GM21360 (cell line): Measurements from ENCODE around the gene LGALS1.
A peak's percentile ranks its signal among the peaks of the same experiment; 100 is the strongest.
"Not testable (repeated sequence)": the region's sequence is repeated elsewhere in the genome, so short reads cannot be mapped to it uniquely, and the experiment has no call there.

Experiments
- ATAC-seq: cut with Tn5 transposase; IDR thresholded peaks from one replicate; pipeline ENCODE4 v1.9.1; 2021; ENCODE audit warnings: mild to moderate bottlenecking, moderate library complexity; ENCODE audit not compliant: unreplicated experiment

The LGALS1 gene

DNA sequence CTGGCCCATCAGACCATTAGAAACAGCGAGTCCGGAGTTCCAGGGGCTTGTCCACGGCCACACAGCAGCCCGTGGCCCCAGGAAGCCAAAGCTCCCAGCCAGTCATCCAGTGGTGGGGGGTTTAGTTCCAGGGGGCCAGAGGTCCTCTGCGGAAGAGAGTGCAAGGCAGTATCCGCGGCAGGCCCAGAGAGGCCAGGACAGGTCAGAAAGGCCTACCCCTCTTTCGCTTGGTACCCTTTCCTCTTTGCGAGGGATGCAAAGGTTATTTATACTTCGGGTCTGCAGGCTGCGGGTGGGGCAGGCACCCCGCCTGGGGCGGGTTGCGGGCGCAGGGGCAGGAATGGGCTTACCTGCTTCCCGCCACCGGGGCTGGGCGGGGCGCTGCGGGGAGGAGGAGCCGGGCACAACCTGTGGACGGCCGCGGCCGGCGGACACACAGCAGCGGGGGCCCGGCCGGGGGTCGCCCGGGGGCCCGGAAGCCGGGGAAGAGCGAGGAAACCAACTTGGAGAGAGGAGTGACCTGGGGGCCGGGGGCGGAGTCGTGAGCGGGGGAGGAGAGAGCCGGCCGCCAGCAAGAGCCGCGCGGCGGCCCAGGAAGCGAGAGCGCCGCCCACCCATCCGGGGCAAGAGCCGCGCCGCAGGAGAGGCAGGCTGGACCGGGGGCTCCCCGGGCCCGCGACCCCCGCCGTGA, 36.2 kb upstream of the LGALS1 start, which contains the start of gene SH3BP1:
Gene SH3BP1 (plus strand): TSS at position 600 of the 691 bp plus-strand sequence. CDS start 119 bp downstream, outside the sequence.
- no peak for ATAC-seq

DNA sequence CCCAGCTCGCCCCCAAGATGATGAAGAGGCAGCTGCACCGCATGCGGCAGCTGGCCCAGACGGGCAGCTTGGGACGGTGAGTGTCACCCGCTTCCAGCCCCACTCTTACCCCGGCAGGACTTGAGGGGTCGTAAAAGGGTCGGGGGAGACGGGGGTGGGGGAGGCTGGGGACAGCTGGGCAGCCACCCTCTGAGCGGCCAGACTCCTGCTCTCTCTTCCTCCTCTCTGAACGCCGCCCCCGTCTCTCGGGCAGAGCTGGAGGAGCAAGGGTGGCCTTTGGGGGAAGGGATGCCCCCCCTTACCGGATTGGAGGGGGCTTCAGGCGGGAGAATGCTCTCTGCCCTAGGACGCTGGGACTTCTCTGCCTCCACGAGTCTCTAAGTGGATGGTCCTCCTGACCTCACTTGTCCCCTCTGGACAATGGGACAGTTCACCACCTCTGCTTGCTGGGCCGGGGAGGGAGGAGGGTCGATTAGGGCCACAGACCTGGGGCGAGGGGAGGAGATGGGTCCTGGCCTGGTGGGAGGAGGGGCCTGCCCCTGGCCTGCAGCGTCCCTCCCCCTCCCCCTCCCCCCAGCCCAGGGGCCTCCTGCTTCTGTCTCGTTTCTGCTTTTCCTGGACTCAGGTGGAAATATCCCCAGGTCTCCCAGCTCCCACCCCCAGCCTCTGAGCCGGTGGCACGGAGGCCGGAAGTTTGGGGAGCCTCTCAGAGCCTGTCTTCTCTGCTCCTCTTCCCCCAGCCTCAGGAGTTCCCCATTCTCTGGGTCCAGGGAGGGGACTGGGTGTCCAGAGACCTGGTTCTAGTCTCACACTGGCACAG, 35.5 kb upstream of the LGALS1 start:
- ATAC-seq = no peak

DNA sequence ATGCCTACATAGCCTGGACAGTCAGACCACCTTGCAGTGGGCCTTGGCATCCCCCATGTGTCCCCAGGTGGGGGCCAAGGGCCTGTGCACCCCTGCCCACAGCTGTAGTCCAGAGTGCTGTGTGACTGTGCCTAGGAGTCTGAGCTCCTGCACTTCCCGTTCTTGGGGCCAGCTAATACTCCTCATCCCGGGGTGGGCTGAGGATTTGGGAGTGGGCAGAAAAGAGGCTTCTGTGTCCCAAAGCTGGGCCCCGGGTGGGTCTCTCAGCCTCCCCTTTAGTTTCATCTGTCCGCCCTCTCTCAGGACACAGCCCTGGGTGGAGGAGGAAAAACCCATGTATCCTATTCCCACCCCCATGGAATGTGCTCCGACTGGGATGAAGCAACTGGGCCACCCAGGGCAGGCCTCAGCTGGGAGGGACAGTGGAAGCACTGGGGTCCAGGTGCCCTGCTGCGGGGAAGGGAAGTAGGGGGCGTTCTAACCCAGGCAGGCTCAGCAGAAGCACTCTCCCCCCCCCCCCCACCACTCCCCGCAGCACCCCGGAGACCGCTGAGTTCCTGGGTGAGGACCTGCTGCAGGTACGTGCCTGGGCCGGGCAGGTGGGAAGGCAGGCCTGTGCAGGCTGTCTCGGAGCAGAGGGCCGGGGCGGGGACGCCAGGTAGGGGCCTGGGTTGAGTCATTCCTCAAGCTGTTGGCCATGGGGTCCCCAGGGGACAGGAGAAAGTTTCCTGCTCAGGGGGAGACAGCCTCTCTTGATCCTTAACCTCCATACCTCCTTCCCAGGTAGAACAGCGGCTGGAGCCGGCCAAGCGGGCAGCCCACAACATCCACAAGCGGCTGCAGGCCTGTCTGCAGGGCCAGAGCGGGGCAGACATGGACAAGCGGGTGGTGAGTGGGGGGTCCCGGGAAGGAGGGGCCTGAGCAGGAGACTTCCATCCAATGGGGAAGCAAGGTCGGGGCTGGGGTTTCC, 34.6 kb upstream of the LGALS1 start:
- no peak for ATAC-seq

DNA sequence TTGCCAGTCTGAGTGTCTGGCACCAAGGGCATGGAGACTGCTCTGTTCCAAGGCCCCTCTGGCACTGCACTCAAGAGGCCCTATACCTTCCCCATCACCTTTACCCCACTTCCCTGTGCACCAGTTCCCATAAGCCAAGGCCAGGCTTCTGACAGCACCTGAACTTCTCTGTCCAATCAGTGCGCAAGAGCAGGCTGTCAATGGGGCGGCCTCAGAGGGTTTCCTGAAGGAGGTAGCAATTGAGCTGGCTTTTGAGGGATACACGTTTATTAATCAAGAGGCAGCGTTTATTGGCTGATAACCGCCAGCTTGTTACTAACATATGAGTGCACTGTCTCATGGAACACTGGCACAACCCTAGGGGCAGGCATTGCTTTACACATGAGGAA, 33.9 kb upstream of the LGALS1 start:
- ATAC-seq = no peak

DNA sequence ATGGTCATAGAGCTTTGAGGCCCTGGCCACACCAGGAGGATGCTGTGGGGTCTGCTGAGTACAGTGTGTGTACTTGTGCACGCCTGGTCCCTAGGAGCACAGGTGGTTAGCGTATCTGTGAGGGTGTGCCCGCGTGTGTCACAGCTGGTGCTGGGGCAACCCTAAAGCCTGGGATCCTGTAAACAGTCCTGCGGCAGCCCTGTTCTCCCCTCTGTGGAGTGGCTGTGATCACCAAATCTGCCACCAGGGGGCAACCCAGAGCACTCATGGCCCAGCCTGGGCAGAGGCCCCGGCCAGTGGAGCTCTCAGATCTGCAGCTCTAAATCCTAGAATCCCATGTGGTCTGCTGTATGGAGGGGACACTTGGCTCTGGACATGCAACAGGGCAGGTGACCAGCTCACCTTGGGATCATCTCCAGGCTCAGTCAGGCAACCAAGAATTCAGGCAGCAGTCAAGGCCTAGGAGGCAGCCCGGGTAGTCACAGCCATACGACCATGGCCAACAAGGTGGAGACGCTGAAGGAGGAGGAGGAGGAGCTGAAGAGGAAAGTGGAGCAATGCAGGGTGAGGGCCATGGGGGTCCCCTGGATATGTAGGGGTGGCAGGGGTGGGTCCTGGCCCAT, 32.1 kb upstream of the LGALS1 start:
- no peak for ATAC-seq

DNA sequence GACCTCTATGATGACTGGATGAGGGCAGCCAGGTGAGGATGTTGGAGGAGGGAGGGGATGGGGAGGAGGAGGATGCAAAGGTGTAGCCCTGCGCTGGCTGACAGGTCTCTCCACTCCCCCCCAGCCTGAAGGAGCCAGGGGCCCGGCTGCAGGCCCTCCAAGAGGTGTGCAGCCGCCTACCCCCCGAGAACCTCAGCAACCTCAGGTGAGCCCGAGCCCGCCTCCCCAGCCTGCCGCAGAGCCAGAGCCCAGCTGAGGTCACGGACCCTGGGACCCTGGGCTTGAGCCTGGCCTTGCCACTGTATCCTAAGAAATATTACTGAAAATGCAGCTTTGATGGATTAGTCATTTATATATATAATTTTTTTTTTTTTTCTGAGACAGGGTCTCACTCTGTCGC, 28.1 kb upstream of the LGALS1 start:
- no peak for ATAC-seq

DNA sequence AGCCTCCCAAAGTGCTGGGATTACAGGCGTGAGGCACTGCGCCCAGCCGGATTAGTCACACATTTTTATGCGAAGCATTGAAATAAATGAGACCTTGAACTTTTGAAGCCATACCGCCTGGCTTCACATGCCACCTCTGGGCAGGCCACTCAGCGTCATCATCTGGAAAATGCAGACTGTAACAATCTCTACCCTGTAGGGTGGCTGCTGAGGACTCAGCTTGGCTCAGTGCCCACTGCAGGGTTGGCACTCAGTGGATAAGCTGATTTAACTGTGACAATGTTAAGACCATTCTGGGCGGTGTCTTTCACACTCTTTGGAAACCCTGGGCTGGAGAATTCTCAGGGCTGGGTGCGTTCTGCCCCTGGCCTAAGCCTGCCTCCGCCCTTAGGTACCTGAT, 27.5 kb upstream of the LGALS1 start:
- ATAC-seq = no peak

DNA sequence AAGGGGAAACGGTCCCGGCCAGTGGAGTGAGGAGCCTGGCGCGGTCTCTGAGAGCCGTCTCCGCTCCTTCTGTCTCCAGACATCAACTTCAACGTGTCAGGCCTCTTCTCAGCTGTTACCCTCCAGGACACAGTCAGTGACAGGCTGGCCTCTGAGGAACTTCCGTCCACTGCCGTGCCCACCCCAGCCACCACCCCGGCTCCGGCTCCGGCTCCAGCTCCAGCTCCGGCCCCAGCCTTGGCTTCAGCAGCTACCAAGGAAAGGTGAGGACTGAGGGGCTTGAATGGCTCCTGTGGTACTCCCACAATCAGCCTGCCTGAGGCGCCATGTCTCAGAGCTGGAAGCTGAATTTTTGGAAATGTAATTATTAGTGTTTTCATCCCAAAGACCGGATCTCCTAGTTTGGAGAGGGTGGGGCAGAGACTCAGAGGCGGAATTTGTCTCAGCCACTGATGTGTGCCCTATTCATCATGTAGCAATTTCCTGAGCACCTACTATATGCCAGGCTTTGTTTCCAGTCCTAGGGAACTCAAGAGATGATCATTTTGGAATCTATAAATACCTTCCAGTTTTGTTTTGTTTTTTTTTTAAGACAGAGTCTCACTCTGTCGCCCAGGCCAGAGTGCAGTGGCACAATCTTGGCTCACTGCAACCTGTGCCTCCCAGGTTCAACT, 24.8 kb upstream of the LGALS1 start:
- ATAC-seq = no peak

DNA sequence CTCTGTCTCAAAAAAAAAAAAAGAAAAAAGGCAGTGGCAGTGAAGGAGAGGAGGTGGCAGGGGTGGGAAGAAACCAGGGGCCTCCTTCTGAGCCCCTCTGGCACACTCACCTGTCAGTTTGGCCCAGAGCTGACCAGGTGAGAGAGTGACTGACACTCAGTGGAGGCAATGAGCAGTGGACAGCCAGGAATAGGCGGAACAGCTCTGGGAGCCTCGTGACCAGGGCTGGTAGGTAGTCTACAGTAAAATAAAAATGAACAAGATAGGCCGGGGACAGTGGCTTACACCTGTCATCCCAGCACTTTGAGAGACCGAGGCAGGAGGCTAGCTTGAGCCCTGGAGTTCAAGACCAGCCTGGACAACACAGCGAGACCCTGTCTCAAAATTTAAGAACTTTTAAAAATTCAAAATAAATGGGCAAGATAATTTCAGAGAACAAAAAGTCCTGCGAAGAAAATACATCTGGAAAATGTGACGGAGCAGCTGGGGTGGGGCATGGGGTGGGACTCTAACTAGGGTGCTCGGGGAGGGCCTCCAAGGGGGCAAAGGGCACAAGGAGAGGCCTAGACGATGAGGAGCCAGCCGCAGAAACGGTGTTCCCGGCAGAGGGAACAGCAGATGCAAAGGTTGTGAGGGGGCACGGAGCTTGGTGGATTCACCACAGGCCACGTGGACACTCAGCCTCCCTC, 20.7 kb upstream of the LGALS1 start:
- no peak for ATAC-seq

DNA sequence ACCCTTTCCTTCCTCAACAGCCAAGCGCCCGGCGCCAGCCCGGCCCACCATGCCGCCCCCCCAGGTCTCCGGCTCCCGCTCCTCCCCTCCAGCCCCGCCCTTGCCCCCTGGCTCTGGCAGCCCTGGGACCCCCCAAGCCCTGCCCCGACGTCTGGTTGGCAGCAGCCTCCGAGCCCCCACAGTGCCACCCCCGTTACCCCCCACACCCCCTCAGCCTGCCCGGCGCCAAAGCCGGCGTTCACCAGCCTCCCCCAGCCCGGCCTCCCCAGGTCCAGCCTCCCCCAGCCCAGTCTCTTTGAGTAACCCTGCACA, 20.2 kb upstream of the LGALS1 start:
- ATAC-seq = no peak

DNA sequence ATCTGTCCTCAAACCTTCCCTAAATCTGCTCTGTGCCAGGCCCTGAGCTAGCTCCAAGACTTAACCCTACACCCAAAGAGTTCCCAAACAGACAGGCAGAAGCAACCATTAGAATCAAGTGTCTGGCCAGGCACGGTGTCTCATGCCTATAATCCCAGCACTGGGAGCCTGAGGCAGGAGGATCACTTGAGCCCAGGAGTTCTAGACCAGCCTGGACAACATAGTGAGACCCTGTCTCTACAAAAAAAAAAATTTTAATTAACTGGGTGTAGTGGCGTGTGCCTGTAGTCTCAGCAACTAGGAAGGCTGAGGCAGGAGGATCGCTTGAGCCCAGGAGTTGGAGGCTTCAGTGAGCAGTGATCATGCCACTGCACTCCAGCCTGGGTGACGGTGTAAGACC, 18.9 kb upstream of the LGALS1 start:
- ATAC-seq = not testable (repeated sequence)

DNA sequence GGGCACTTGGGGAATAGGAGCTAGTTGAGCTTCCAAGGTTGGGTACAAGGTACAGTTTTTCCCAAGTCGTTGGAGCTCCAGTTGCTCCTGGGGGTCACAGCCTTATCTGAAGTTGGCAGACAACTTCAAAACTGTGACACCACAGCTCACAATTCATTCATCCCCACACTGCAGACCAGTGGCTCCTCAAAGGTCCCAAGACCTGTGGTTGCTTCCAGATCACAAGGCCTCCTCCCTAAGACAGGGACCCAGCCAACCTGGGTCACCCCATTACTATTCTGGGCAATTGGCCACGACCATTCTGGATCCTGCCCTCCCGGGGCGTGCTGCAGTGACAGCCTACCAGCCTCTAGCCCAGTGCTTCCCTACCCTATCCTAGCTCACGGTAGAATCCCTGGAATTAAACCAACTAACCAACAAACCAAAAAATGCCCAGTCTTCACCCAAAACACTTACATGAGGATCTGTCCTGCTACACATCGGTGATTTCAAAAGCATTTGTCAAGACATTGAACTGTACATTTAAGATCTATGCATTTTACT, 17.8 kb upstream of the LGALS1 start:
- no peak for ATAC-seq

DNA sequence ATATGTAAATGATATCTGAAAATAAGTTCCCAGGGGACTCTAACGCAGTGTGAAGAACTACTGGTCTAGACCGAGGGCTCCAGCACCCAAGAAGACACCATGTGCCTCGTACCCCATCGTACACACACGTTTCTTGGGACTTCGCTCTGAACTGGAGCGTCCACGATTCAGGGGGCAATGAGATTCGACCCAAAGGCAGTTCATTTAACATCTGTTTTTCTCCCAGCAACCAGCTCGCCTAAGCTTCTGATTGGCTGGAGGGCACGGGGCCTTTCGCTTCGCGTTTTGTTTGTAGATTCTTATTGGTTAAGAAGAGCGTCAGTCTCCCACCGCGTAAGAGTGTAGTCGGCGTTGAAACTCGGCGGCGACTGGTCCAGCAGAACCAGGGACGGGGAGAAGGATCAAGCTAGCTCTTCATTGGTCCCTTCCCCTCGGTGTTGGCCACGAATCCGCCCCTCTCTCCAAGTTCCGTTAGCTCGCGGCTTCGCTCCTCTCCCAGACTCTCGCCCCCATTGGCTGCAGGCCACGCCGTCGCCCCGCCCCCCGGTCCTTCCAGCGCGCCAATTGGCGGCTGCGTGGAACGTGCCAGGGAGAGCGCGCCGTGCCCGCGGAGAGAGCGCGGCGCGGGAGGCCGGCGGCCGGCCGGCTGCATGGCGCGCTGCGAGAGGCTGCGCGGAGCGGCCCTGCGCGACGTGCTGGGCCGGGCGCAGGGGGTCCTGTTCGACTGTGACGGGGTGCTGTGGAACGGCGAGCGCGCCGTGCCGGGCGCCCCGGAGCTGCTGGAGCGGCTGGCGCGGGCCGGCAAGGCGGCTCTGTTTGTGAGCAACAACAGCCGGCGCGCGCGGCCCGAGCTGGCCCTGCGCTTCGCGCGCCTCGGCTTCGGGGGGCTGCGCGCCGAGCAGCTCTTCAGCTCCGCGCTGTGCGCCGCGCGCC, 17.0 kb upstream of the LGALS1 start, which contains the start of gene PDXP:
Gene PDXP (plus strand): TSS at position 591 of the 933 bp plus-strand sequence. CDS start 60 bp downstream, at position 651.
- ATAC-seq = peak; percentile 67

DNA sequence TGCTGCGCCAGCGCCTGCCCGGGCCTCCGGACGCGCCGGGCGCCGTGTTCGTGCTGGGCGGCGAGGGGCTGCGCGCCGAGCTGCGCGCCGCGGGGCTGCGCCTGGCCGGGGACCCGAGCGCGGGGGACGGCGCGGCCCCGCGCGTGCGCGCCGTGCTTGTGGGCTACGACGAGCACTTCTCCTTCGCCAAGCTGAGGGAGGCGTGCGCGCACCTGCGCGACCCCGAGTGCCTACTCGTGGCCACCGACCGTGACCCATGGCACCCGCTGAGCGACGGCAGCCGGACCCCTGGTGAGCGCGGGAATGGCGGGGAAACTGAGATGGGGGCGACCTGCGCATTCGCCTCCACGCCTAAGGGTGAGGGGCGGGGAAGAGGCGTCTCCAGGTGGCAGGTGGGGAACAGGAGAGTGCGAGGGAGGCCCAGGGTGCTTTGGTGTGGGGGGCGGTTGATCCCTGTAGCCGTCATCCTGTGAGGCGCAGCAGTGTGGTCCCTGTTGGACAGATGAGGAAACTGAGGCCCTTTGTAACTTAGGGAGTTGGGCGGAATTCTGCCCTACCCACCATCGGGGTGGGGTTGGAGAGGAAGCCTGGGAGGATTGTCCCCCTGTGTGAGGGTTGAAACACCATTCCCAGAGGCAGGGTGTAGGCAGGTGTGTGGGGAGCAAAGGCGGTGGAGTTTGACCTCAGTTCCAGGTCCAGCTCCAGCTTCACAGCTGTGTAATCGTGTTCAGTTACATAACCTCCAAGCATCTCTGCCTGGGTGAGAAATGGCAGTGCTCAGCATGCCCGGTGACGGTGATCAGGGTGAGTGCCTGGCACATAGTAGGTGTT, 16.2 kb upstream of the LGALS1 start:
- peak; percentile 6 for ATAC-seq

DNA sequence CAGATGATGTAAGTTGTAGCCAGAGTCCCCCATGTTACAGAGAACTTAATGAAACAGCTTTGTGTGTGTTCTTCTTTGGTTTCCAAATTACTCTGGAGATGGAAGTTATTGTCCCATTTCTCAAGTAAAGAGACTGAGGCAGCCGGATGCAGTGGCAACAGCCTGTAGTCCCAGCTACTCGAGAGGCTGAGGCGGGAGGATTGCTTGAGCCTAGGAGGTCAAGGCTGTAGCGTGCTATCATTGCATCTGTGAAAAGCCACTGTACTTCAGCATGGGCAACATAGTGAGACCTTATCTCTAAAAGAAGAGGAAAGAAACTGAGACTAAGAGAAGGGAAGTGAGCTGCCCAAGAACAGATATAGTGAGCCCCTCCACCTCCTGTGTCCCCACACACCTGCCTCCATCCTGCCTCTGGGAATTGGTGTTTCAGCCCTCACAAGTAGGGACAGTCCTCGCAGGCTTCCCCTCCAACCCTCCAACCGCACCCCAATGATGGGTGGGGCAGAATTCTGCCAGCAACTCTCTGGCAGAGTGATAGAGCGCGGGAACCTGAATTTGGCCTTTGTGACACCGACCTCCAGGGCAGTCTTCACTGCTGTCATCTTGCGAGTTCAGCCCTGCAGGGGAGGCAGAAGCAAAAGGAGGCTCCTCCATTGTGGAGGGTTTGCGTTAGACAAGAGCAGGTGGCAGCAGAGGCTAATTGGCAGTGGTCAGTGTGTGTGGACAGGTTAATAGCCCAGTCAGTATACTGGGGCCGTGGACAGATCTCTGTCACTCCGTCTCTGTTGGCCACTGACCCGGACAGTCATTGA, 15.3 kb upstream of the LGALS1 start:
- ATAC-seq = no peak

DNA sequence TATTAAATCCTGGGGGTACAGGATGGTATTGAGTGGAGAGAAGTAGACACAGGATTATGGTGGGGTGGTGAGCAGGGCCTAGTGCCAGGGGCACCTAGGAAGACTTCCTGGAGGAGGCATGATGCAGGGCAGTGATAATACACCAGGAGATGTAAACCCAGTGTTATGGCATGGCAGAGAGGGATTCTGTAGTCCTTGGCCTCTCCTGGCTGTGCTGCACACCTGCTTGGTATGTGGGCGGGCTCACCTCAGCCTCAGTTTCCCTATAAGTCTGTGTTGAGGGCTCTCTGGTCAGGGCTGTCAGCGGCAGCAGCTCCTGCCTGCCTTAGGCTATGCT, 14.8 kb upstream of the LGALS1 start:
- no peak for ATAC-seq
